Measurements from ENCODE around the gene CACNA1C. TPM values are rescaled to one million over a fixed set of nuclear protein-coding genes. Genes with fewer than 3 reads are reported as not detected.

The CACNA1C gene
- total RNA-seq, 2 experiments from 2014 or later = 0.05 to 0.08 TPM

DNA sequence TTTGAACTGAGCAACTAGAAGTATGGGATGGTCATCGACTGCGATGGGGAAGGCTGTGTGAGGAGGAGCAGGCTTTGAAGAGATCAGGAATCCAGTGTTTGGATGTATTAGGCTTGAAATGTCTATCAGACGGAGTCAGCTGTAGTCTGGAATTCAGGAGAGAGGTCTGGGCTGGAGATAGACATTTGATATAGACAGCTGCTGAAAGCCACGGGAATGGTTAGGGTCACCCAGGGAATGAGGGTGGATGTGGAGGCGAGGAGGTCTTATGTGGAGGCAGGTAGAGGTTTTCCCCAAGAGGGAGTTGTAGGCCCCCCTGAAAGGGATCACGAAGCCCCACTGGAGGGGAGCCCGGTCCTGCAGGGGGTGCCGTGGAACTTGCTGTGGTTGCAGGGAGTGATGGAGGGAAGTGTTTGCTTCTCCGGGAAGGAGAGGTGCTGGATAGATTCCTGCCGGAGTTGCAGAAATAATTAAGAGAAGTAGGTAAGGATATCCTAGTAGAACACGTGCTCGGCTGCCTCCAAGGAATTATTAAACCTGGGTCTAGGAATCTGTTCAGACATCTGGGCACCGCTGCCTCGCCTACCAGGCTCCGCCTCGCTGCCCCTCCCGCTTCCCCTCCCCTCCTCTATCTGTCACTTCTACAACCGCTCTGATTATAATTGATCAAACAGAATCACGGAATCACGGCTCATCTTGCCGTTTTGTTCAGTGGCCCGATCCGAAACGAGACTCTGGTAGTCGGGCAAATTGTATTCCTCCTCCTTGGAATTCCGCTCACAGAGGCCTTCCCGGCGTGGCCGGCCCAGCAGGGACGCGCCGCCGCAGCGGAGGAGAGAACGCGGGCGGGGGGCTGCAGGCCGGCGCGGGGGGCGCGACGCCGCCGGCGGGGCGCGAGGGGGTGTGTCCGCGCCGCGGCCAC, 826 bp upstream of the CACNA1C start:
- Mint-ChIP-seq H3K27me3 (peaks cover 84% of the 10 kb centered on the region), H3K9me3 (no peaks in the 10 kb centered on the region), H3K36me3 (ENCODE audit: low read depth) (no peaks in the 10 kb centered on the region), H3K4me3 (peak overlapping the region; percentile 83), H3K27ac (no peak overlapping the region), H3K4me1 (ENCODE audit: low read depth) (peaks cover 22% of the 10 kb centered on the region)
- intact Hi-C loops (cut with DNase I, micrococcal nuclease) = no loop called here
- Histone ChIP-seq H3K4me1 (ENCODE audit: insufficient read depth, low read length) (peaks cover 15% of the 10 kb centered on the region), H3K36me3 (ENCODE audit: insufficient read depth, low read length) (no peaks in the 10 kb centered on the region), H3K9me3 (ENCODE audit: control insufficient read depth in 1 of 2, insufficient read depth in 1 of 2, low read length in 2 of 2) (peaks cover 0 to 6% of the 10 kb centered on the region in 2 experiments), H3K27ac (ENCODE audit: low read depth in 1 of 2, low read length in 2 of 2) (no peak overlapping the region), H3K27me3 (ENCODE audit: control insufficient read depth in 1 of 2, insufficient read depth in 2 of 2, low read length in 2 of 2) (peaks cover 48 to 49% of the 10 kb centered on the region in 2 experiments), H3K4me3 (ENCODE audit: low read length) (peak overlapping the region; percentile 25)
- POLR2A ChIA-PET = interaction anchor here (1.0 kb wide), 1 partner anchor 12 kb away, joined by 4 read pairs; no protein-coding TSS in a partner anchor
- TF ChIP-seq, protein P1, sequence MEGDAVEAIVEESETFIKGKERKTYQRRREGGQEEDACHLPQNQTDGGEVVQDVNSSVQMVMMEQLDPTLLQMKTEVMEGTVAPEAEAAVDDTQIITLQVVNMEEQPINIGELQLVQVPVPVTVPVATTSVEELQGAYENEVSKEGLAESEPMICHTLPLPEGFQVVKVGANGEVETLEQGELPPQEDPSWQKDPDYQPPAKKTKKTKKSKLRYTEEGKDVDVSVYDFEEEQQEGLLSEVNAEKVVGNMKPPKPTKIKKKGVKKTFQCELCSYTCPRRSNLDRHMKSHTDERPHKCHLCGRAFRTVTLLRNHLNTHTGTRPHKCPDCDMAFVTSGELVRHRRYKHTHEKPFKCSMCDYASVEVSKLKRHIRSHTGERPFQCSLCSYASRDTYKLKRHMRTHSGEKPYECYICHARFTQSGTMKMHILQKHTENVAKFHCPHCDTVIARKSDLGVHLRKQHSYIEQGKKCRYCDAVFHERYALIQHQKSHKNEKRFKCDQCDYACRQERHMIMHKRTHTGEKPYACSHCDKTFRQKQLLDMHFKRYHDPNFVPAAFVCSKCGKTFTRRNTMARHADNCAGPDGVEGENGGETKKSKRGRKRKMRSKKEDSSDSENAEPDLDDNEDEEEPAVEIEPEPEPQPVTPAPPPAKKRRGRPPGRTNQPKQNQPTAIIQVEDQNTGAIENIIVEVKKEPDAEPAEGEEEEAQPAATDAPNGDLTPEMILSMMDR (IDR thresholded peaks at IDR 0.05) = no peak
- CTCF ChIA-PET = no interaction called here
- ATAC-seq (ENCODE audit: poor library complexity) (no peak), DNase-seq (no peak)

DNA sequence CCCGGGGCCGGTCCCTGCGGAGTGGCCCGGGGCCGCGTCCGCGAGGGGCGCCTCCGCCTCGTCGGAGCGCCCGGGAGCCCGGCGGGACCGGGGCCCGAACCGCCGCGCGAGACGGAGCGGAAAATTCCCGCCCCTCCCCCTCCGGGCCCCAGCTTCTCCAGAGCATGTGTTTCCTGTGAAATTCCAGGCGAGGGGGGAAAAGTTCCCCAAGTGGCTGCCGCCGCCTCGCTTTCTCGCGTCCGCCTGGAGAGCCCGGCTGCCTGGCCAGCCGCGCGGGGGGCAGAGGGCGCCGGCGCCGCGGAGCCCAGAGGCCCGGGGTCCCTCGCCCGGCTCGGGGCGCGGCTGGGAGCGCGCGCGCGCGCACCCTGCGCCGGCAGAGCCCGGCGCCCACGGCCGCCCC, 904 bp downstream of the CACNA1C start:
- Mint-ChIP-seq H3K4me1 (ENCODE audit: low read depth) (peaks cover 22% of the 10 kb centered on the region), H3K36me3 (ENCODE audit: low read depth) (no peaks in the 10 kb centered on the region), H3K27me3 (peaks cover 82% of the 10 kb centered on the region), H3K4me3 (no peak overlapping the region), H3K27ac (no peak overlapping the region), H3K9me3 (no peaks in the 10 kb centered on the region)
- ATAC-seq (ENCODE audit: poor library complexity) (no peak), DNase-seq (no peak)
- peaks cover 47 to 50% of the 10 kb centered on the region in 2 experiments for H3K27me3 ChIP-seq (ENCODE audit: control insufficient read depth in 1 of 2, insufficient read depth in 2 of 2, low read length in 2 of 2)
- TF ChIP-seq, protein P1 (IDR thresholded peaks at IDR 0.05) = no peak
- ChIA-PET POLR2A (no interaction called here), CTCF (no interaction called here)
- H3K4me1 ChIP-seq (ENCODE audit: insufficient read depth, low read length) = peaks cover 15% of the 10 kb centered on the region
- H3K36me3 ChIP-seq (ENCODE audit: insufficient read depth, low read length) = no peaks in the 10 kb centered on the region
- H3K4me3 ChIP-seq (ENCODE audit: low read length) = peak overlapping the region; percentile 45
- no peak overlapping the region for H3K27ac ChIP-seq (ENCODE audit: low read depth in 1 of 2, low read length in 2 of 2)
- peaks cover 0 to 6% of the 10 kb centered on the region in 2 experiments for H3K9me3 ChIP-seq (ENCODE audit: control insufficient read depth in 1 of 2, insufficient read depth in 1 of 2, low read length in 2 of 2)
- intact Hi-C loops (cut with DNase I, micrococcal nuclease) = no loop called here

DNA sequence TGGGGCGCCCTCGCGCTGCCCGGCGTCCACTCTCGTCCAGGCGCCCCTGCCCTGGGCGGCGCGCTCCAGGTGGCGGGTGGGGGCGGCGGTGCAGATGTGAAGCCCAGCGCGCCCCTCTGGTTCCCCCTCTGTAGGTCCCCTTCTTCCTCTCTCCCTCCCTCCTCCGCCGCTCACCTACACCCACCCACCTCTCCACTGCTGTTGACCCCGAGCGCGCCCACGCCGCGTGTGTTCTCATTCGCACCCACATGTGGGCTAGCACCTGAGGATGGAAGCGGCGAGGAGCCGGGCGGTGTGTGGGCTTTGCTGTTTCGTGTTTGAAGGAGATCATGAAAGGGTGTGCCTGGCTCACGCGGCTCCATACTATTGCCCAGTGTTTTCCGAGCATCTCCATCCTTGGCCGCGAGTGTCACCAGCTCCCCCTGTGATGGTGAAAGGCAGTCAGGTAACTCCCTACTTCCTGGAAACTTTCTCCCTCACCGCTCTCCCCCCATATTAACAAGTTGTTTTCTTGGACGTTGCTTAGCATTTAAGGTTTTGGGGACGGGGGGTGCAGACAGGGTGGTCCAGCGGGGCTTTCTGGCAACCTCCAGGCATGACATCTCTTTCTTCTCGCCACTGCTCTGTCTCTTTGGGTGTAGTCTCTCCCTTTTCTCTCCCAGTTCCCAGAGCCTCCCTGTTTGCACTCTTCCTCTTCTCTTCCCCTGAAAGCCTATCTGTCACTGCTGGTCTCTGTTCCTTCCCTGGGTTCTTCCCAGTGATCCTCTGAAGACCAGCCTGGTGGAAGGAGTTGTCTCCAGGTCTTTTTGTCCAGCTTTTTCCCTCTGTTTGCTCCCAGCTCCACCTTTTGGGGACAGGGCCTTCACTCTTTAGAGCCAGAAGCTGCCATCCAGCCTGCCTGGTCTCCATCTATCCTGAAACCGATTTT, 1.6 kb downstream of the CACNA1C start:
- ATAC-seq (ENCODE audit: poor library complexity) (no peak), DNase-seq (no peak)
- no peak overlapping the region for H3K27ac ChIP-seq (ENCODE audit: low read depth in 1 of 2, low read length in 2 of 2)
- no peak overlapping the region for H3K27ac Mint-ChIP-seq
- peaks cover 15% of the 10 kb centered on the region for H3K4me1 ChIP-seq (ENCODE audit: insufficient read depth, low read length)
- H3K4me1 Mint-ChIP-seq (ENCODE audit: low read depth) = peaks cover 22% of the 10 kb centered on the region
- ChIA-PET CTCF (no interaction called here), POLR2A (interaction anchor here (0.7 kb wide), 1 partner anchor 9 kb away, joined by 3 read pairs; no protein-coding TSS in a partner anchor)
- no peaks in the 10 kb centered on the region for H3K36me3 Mint-ChIP-seq (ENCODE audit: low read depth)
- intact Hi-C loops (cut with DNase I, micrococcal nuclease) = no loop called here
- H3K36me3 ChIP-seq (ENCODE audit: insufficient read depth, low read length) = no peaks in the 10 kb centered on the region
- no peak overlapping the region for H3K4me3 ChIP-seq (ENCODE audit: low read length)
- TF ChIP-seq, protein P1 (IDR thresholded peaks at IDR 0.05) = no peak
- peaks cover 0 to 6% of the 10 kb centered on the region in 2 experiments for H3K9me3 ChIP-seq (ENCODE audit: control insufficient read depth in 1 of 2, insufficient read depth in 1 of 2, low read length in 2 of 2)
- H3K4me3 Mint-ChIP-seq = peak overlapping the region; percentile 71
- H3K9me3 Mint-ChIP-seq = no peaks in the 10 kb centered on the region
- H3K27me3 Mint-ChIP-seq = peaks cover 76% of the 10 kb centered on the region
- H3K27me3 ChIP-seq (ENCODE audit: control insufficient read depth in 1 of 2, insufficient read depth in 2 of 2, low read length in 2 of 2) = peaks cover 47 to 49% of the 10 kb centered on the region in 2 experiments

All from CD4-positive, alpha-beta T cell (primary cell).